ENCODE results near the gene SAFB.
A peak's percentile ranks its signal among the peaks of the same experiment; 100 is the strongest.

GRCh38 chr19:5686647-5687359, 63.9 kb downstream of the SAFB start:
- TF ChIP-seq, protein P1, sequence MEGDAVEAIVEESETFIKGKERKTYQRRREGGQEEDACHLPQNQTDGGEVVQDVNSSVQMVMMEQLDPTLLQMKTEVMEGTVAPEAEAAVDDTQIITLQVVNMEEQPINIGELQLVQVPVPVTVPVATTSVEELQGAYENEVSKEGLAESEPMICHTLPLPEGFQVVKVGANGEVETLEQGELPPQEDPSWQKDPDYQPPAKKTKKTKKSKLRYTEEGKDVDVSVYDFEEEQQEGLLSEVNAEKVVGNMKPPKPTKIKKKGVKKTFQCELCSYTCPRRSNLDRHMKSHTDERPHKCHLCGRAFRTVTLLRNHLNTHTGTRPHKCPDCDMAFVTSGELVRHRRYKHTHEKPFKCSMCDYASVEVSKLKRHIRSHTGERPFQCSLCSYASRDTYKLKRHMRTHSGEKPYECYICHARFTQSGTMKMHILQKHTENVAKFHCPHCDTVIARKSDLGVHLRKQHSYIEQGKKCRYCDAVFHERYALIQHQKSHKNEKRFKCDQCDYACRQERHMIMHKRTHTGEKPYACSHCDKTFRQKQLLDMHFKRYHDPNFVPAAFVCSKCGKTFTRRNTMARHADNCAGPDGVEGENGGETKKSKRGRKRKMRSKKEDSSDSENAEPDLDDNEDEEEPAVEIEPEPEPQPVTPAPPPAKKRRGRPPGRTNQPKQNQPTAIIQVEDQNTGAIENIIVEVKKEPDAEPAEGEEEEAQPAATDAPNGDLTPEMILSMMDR (conservative IDR thresholded peaks at IDR 0.05; ENCODE audit: low read length) = peak; percentile 83
- no peak for TF ChIP-seq EZH2phosphoT487 (IDR thresholded peaks at IDR 0.05; ENCODE audit: borderline replicate concordance, low read depth, low read length)

Measured in OCI-LY7 (cell line).